Measurements from ENCODE around the gene RHBDF2. TPM values are rescaled to one million over a fixed set of nuclear protein-coding genes. Genes with fewer than 3 reads are reported as not detected.

RHBDF2 gene
- total and polyA plus RNA-seq, 4 donors: 2.6 to 45.0 (median 21.0) TPM

DNA sequence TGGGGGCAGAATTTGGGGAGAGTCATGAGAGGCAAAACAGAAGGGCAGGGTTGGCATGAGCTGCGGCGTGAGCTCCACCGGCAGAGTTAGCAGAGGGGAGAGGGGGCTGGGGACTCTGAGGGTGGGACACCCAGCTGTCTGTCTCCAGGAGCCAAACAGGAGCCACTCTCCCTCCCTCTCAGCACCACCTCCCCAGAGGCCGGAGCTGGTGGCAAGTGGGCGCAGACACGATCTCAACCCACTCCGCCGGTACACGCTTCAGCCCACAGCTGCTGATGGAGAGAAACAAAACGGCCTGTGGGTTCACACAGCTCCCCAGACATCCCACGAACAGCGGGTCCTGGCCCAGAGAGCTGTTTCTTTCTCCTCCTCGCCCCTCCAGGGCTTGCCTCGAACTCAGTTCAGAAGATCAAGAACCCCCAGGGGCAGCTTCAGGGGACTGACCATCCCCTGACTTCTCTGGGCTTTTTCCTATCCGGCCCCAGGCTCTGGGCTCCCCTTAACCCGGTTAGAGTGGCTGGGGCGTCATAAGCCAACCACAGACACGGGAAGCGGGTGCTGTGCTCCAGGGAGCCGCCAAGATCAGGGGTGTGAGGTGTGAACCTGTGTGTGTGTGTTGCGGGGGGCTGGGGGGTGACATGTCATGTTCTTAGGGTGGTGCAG, 7.6 kb downstream of the RHBDF2 start:
- H3K27me3 ChIP-seq (ENCODE audit: control insufficient read depth in 1 of 2, insufficient read depth in 2 of 2, low read length in 1 of 2): no peaks in the 10 kb centered on the region
- H3K4me3 ChIP-seq (ENCODE audit: low read length in 2 of 2): no peak overlapping the region
- no peaks in the 10 kb centered on the region for H3K36me3 ChIP-seq (ENCODE audit: control insufficient read depth in 1 of 2, insufficient read depth in 2 of 2, low read length in 1 of 2)
- no peak for DNase-seq
- intact Hi-C loops (cut with DNase I): no loop called here
- no peaks in the 10 kb centered on the region for H3K9me3 ChIP-seq (ENCODE audit: control insufficient read depth, low read length)
- 77 to 84% methylated on average over 19 to 21 of the region's 21 CpGs for WGBS, 2 donors
- no peak overlapping the region for H3K27ac ChIP-seq (ENCODE audit: low read depth in 1 of 2, low read length in 2 of 2)
- no peaks in the 10 kb centered on the region for H3K4me1 ChIP-seq (ENCODE audit: control insufficient read depth in 1 of 2, insufficient read depth in 2 of 2, low read length in 2 of 2)
- ATAC-seq (ENCODE audit: low FRiP score): no peak

DNA sequence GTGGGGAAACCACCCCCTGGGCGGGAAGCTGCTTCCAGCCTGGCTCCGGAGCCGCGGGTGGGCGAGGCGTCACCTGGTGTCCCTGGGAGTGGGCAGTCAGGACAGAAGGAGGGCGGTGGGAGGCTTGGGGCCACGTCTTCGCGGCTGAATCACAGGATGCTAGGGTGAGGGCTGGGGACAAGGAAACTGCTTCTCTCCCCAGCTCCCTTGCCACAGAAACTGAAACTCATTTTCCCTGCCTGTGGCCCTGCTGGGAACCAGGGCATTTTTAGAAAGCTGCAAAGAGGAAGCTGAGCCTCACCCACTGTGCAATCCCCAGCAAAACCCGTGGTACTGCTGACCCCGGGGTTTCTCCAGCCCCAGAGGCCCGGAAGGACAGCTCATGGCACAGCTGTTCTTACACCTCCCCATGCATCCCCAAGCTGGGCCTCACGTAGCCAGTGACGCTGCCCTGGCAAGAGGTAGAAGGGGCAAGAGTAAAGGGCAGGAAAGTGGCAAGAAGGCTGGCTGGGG, 8.2 kb downstream of the RHBDF2 start:
- H3K9me3 ChIP-seq (ENCODE audit: control insufficient read depth, low read length): no peaks in the 10 kb centered on the region
- no peaks in the 10 kb centered on the region for H3K36me3 ChIP-seq (ENCODE audit: control insufficient read depth in 1 of 2, insufficient read depth in 2 of 2, low read length in 1 of 2)
- no peak overlapping the region for H3K4me3 ChIP-seq (ENCODE audit: low read length in 2 of 2)
- intact Hi-C loops (cut with DNase I): no loop called here
- no peaks in the 10 kb centered on the region for H3K27me3 ChIP-seq (ENCODE audit: control insufficient read depth in 1 of 2, insufficient read depth in 2 of 2, low read length in 1 of 2)
- WGBS, 2 donors: 48 to 52% methylated on average over 15 of the region's 15 CpGs
- no peaks in the 10 kb centered on the region for H3K4me1 ChIP-seq (ENCODE audit: control insufficient read depth in 1 of 2, insufficient read depth in 2 of 2, low read length in 2 of 2)
- ATAC-seq (ENCODE audit: low FRiP score) (peak; percentile 51), DNase-seq (peak in 1 of 2 donors; percentile 92)
- no peak overlapping the region for H3K27ac ChIP-seq (ENCODE audit: low read depth in 1 of 2, low read length in 2 of 2)

DNA sequence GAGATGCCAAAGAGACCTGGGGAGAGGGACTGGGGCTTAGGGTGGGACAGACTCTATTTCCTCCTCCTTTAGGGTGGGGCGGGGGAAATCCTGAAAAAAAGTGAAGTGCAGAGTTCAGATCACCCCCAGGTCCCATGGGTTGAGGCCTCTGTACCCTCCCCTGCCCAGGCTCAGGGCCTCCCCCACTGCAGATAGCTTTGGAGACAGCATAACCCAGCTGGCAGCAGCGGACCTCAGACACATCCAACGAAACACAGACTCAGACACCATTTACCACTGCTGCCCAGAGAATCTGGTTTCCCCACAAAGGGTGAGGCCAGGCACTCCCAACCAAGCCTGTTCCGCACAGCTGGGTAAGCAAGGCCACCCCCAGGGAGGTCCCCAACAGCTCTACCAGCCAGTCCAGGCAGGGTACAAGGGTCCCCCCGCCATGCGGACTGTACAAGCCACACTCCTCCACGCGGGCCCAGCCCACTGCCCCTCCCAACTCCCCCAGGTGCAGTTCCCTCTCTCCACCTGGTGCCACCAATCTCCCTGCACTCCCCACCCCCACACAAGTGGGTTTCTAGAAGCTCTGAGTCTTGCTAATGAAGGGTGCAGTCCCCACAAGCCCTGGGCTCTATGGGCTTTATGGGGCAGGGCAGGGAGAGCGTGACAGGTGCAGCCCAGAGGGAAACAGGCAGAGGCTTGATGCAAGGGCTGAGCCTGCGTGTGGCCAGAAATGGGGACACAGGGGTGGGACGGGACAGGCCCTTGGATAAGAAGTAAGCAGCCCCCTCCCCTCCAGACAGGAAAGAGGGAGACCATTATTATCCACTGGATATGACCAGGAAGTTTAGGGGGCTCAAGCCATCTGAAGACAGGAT, 8.9 kb downstream of the RHBDF2 start:
- H3K27ac ChIP-seq (ENCODE audit: low read depth in 1 of 2, low read length in 2 of 2): no peak overlapping the region
- ATAC-seq (ENCODE audit: low FRiP score): no peak
- H3K9me3 ChIP-seq (ENCODE audit: control insufficient read depth, low read length): no peaks in the 10 kb centered on the region
- H3K27me3 ChIP-seq (ENCODE audit: control insufficient read depth in 1 of 2, insufficient read depth in 2 of 2, low read length in 1 of 2): no peaks in the 10 kb centered on the region
- intact Hi-C loops (cut with DNase I): no loop called here
- WGBS, 2 donors: 88 to 89% methylated on average over 11 of the region's 11 CpGs
- no peaks in the 10 kb centered on the region for H3K4me1 ChIP-seq (ENCODE audit: control insufficient read depth in 1 of 2, insufficient read depth in 2 of 2, low read length in 2 of 2)
- DNase-seq: no peak
- H3K36me3 ChIP-seq (ENCODE audit: control insufficient read depth in 1 of 2, insufficient read depth in 2 of 2, low read length in 1 of 2): no peaks in the 10 kb centered on the region
- no peak overlapping the region for H3K4me3 ChIP-seq (ENCODE audit: low read length in 2 of 2)

DNA sequence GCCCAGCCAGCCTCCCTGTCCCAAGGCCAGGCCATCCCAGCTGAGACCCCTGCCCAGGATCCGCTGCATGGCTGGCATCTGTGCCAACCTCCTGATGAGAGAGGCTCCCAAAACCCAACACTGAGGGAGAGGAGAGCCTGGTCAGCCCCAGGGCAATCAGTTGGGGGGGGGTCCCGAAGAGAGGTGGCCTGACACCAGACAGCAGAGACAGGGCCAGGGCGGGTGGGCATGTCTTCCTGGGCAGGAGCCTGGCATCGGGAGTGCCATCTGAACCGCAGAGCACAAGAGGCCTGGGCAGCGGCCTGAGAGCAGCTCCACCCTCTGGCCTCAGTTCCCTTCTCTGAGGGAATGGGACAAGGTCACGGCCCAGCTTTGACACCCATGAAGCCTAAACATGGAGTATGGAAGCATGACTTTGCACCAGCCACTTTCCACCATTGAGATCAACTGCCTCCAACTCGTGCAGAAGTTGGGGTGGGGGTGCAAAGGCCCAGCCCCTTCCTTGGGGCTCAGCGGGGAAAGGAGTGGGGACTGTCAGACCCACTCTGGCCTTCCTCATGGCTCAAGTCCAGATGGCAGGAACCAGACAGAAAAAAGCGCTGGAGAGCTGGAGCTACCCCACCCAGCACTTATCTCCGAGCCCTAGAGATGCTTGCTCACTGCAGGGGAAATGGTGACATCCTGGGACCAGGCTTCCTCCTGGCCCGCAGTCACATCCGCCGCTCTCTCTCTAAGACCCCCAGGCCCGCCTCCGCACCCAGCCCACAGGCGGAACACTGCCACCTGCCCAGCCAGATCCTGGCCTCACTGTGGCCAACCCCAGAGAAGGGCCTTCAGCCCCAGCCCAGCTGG, 9.7 kb downstream of the RHBDF2 start:
- Histone ChIP-seq H3K27ac (ENCODE audit: low read depth in 1 of 2, low read length in 2 of 2) (no peak overlapping the region), H3K4me1 (ENCODE audit: control insufficient read depth in 1 of 2, insufficient read depth in 2 of 2, low read length in 2 of 2) (no peaks in the 10 kb centered on the region), H3K9me3 (ENCODE audit: control insufficient read depth, low read length) (no peaks in the 10 kb centered on the region), H3K4me3 (ENCODE audit: low read length in 2 of 2) (no peak overlapping the region), H3K27me3 (ENCODE audit: control insufficient read depth in 1 of 2, insufficient read depth in 2 of 2, low read length in 1 of 2) (no peaks in the 10 kb centered on the region), H3K36me3 (ENCODE audit: control insufficient read depth in 1 of 2, insufficient read depth in 2 of 2, low read length in 1 of 2) (no peaks in the 10 kb centered on the region)
- intact Hi-C loops (cut with DNase I): no loop called here
- no peak for ATAC-seq (ENCODE audit: low FRiP score)
- DNase-seq: no peak
- 94 to 95% methylated on average over 16 to 17 of the region's 17 CpGs for WGBS, 2 donors

DNA sequence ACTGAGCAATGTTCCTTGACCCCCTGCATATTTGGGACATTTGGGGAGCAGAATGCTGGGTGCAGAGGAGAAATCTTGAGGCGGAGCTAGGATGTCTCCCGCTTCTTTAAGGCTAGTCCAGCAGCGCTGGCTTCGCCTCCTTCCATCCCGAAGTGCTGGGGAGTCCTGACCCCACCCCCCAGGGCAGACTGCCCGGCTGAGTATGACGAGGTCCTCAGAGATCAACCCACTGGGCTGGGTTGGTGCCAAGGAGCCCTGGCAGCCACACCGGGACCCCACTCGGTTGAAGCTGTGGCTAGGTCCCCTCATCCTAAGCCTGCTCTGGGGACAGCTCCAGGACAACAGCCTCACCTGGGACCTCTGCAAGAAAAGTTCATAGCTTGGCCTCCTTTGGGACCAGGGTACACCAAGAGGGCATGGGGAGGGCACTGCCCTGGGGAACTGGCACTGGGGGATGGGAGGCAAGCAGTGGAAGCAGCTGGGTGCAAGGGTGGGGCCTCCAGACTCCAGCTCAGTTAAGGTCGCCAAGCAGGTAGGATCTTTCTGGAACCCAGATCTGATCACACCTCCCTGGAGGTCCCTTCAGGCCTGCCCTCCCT, 11.0 kb downstream of the RHBDF2 start:
- intact Hi-C loops (cut with DNase I): no loop called here
- H3K4me1 ChIP-seq (ENCODE audit: control insufficient read depth in 1 of 2, insufficient read depth in 2 of 2, low read length in 2 of 2): no peaks in the 10 kb centered on the region
- no peak overlapping the region for H3K4me3 ChIP-seq (ENCODE audit: low read length in 2 of 2)
- H3K27ac ChIP-seq (ENCODE audit: low read depth in 1 of 2, low read length in 2 of 2): no peak overlapping the region
- H3K36me3 ChIP-seq (ENCODE audit: control insufficient read depth in 1 of 2, insufficient read depth in 2 of 2, low read length in 1 of 2): no peaks in the 10 kb centered on the region
- no peak for ATAC-seq (ENCODE audit: low FRiP score)
- 65 to 67% methylated on average over 10 of the region's 10 CpGs for WGBS, 2 donors
- H3K27me3 ChIP-seq (ENCODE audit: control insufficient read depth in 1 of 2, insufficient read depth in 2 of 2, low read length in 1 of 2): no peaks in the 10 kb centered on the region
- no peaks in the 10 kb centered on the region for H3K9me3 ChIP-seq (ENCODE audit: control insufficient read depth, low read length)
- no peak for DNase-seq

DNA sequence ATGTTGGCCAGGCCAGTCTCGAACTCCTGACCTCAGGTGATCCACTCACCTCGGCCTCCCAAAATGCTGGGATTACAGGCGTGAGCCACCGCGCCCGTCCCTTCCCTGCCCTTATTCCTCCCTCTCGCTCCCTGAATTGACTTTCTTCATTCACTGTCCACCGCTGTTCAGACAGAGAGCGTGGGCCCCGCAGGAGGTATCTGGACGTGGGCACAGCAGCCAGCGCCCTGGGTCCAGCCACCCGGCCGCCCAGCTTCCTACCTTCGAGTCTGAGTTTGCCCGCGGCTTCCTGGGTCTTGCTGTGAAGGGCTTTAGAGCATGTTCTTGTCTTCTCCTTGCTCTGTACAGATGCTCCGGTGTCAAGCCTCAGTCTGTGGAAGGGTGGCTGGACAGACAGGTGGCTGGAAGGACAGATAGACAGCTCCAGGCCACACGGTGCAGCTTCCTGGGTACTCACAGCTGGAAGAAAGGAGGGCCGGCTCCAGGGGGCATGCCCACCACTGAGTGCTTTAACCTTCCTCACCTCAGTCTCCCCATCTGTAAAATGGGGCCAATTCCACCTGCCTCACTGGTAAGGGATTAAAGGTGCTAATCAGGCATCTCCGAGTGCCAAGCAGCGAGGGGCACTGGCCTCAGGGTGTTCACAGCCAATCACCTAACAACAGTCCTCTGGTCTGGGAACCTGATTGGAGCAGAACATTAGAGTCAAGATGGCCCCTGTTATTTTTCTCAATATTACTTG, 13.6 kb downstream of the RHBDF2 start:
- H3K36me3 ChIP-seq (ENCODE audit: control insufficient read depth in 1 of 2, insufficient read depth in 2 of 2, low read length in 1 of 2): no peaks in the 10 kb centered on the region
- H3K9me3 ChIP-seq (ENCODE audit: control insufficient read depth, low read length): no peaks in the 10 kb centered on the region
- no peak for ATAC-seq (ENCODE audit: low FRiP score)
- 95 to 97% methylated on average over 22 of the region's 22 CpGs for WGBS, 2 donors
- H3K4me3 ChIP-seq (ENCODE audit: low read length in 2 of 2): no peak overlapping the region
- no peak for DNase-seq
- no peak overlapping the region for H3K27ac ChIP-seq (ENCODE audit: low read depth in 1 of 2, low read length in 2 of 2)
- no peaks in the 10 kb centered on the region for H3K27me3 ChIP-seq (ENCODE audit: control insufficient read depth in 1 of 2, insufficient read depth in 2 of 2, low read length in 1 of 2)
- intact Hi-C loops (cut with DNase I): no loop called here
- no peaks in the 10 kb centered on the region for H3K4me1 ChIP-seq (ENCODE audit: control insufficient read depth in 1 of 2, insufficient read depth in 2 of 2, low read length in 2 of 2)

DNA sequence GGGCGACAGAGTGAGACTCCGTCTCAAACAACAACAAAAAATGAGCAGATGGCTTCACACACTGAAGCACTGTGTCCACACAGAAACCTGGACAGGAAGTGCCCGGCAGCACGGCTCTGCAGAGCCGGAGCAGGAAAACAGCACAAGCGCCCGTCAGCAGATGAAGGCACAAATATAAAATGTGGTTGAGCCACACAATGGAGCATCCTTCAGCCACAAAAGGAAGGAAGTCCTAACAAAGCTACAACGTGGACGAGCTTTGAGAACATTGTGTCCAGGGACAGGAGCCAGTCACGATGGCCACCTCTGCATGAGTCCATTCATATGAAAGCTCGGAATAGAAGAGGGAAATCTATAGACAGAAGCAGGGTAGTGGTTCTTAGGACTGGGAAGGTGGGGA, 15.7 kb downstream of the RHBDF2 start:
- H3K27me3 ChIP-seq (ENCODE audit: control insufficient read depth in 1 of 2, insufficient read depth in 2 of 2, low read length in 1 of 2): no peaks in the 10 kb centered on the region
- ATAC-seq (ENCODE audit: low FRiP score): peak; percentile 42
- no peak overlapping the region for H3K27ac ChIP-seq (ENCODE audit: low read depth in 1 of 2, low read length in 2 of 2)
- intact Hi-C loops (cut with DNase I): no loop called here
- no peaks in the 10 kb centered on the region for H3K36me3 ChIP-seq (ENCODE audit: control insufficient read depth in 1 of 2, insufficient read depth in 2 of 2, low read length in 1 of 2)
- DNase-seq: peak in 1 of 2 donors; percentile 77
- H3K9me3 ChIP-seq (ENCODE audit: control insufficient read depth, low read length): no peaks in the 10 kb centered on the region
- 28 to 29% methylated on average over 11 of the region's 11 CpGs for WGBS, 2 donors
- no peaks in the 10 kb centered on the region for H3K4me1 ChIP-seq (ENCODE audit: control insufficient read depth in 1 of 2, insufficient read depth in 2 of 2, low read length in 2 of 2)
- no peak overlapping the region for H3K4me3 ChIP-seq (ENCODE audit: low read length in 2 of 2)
